Activated CD4-positive, alpha-beta T cell treated with anti-CD3 and anti-CD28 coated beads, Interleukin-2, amount 50 U/mL, for 1 hour (primary cell): ENCODE data around the gene CHST8.

ENCODE experiments used
- DNase-seq: peaks from one replicate; pipeline ENCODE4 v3.0.0-alpha.2; 2020

Gene CHST8

GRCh38 chr19:33620611-33621010, 1.1 kb upstream of the CHST8 start:
- DNase-seq = no peak

GRCh38 chr19:33621065-33621785, 528 bp upstream of the CHST8 start:
- DNase-seq = no peak

DNA sequence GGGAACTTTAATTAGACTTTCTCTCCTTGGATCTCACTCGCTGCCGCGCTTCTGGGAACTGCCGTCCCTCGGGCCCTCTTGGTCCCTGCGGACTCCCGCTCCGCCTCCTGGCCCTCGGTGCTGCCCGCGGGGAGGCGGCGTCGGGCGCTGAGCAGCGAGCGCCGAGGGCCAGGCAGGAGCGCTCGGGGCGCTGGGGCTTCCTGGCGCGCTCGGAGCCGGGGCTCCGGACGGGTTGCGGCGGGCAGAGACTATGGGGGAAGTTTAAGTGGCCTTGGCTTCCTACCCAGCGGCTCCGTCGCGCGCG, 704 bp downstream of the CHST8 start:
- no peak for DNase-seq

- DNase-seq = no peak
Measured at GRCh38 chr19:33622809-33623511, 1.2 kb downstream of the CHST8 start.

DNA sequence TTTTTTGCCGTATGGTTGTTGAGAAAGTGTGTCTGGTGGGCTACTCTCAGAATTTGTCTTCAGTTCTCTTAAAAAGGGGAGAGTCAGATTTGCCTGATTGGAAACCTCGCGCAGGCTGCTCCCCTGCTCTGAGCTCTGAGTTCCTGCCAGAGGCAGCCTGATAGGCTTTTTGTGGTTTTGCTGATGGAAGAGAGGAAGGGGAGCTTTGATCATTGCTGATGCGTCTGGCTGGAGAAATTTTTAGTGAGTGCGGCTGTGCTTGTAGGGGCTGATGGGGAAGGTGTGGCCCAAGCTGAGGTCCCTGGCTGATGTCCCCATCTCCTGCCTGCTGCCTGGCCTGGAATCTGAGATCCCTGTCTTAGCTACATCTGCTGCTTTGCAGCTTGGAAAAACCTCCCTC, 2.8 kb downstream of the CHST8 start:
- no peak for DNase-seq

DNA sequence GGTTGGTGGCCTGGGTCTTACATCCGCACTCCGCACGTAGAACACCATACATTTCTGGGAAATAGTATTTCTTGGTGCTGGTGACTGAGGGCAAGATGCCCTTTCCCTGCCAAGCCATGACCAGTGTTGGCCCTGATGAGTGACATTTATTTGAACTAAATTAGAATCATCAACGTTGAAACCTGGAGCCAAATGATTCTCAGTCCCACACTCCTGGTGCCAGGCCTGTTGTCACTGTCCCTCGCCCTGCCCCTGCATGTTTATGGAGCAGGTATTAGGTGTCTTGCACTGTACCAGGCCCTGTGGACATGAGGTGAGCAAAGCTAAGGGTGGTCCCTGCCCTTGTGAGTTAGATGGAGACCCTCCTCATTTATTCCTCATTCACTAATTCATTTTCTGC, 5.8 kb downstream of the CHST8 start:
- no peak for DNase-seq

GRCh38 chr19:33627962-33628839, 6.4 kb downstream of the CHST8 start:
- no peak for DNase-seq

DNA sequence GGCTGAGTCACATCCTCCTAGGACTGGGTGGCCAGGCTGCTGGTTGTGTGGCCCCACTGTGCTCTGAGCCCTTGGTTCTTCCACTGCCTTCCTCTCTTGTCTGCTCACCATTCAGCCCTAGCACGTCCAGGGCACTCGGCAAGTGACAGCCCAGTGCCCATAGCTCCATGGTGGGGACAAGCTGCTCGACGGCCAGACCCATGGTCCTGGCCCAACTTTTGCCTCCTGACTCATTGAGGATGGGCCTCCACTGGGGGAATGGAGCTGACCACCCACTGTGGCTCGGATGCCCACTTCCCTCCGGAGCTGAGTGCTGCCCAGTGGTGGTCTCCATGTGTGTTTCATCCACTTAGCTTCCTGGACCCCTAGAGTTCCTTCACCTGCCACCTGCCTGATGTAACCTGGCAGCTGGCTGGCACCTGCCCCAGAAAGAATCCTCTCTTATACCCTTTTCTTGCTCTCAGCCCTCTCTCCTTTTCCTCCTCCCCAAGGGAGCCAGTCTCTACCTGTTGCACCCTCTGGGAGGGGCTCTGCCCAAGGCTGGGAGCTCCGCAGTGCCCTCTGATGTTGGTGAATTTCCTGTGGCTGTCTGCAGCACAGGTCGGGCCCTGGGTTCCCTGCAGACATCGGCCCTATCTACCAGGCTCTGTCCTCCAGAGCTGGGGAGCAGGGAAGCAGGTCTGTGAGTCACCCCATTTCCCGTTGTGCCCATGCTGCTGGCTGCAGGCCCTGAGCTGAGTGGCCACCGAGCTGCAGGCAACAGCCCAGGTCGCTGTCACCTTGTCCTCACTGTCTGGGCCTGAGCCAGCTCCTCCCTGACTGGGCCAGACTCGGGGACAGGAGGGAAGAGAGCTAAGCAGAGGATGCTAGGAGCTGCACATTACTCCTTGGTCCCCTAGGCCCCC, 7.4 kb downstream of the CHST8 start:
- DNase-seq = no peak

DNA sequence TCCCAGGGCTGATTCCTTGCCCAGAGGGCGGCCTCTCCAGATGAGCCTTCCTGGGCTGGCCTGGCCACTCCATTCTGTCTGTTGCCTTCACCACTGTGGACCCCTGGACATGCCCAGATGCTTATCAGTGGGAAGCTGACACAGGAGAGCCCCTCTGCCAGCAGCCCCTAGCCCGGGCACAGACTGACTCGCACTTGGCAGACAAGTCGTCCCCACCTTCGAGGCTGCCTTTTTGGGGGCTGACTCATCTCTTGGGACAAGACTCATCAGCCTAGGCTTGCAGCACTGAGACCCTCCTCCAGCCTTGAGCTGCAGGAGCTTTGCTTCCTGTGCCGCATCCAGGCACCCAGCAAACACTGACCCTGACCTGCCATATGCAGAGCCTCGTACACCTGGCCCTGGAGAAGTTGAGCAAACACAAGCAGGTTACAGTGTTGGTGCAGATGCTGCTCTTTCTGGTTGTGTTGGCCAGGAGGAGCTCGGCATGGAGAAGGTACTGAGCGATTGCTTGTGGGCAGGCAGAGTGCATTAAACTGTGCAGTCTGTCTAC, 8.1 kb downstream of the CHST8 start:
- no peak for DNase-seq

GRCh38 chr19:33630880-33631608, 9.3 kb downstream of the CHST8 start:
- DNase-seq = no peak

- DNase-seq = no peak
Measured at GRCh38 chr19:33631609-33631973, 9.8 kb downstream of the CHST8 start.

DNA sequence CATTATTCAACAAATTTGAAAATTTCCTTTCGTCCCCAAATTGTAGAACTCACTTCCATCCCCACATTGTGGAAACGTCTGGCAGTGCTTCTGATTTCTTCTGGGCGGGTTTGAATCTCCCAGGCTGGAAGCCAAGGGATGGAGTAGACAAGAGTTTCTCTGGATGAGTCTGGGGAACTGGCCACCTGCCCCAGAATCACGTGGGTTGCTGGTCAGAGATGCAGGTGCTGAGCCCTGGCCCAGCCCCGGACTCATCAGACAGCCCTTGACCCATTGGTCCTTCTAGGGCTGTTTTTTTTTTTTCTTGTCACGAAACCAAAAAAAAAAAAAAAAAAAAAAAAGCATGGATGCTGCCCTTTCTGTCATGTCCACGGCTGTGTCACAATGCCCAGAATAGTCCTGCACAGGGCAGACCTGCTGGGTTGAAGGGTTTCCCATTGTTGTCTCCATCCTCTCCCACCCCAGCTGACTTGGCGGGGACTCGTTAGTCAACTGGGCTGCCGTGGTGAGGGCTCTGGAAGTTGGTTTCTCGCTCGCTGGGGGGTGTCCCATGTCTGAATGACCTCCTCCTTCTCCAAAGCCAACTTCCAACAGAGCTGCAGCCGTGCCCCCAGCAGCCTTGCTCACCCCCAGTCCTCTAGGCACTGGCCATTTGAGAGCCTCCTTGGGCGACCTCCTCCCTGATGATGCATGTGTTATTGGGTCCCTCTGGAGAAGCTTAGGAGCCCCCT, 12.8 kb downstream of the CHST8 start:
- no peak for DNase-seq

DNA sequence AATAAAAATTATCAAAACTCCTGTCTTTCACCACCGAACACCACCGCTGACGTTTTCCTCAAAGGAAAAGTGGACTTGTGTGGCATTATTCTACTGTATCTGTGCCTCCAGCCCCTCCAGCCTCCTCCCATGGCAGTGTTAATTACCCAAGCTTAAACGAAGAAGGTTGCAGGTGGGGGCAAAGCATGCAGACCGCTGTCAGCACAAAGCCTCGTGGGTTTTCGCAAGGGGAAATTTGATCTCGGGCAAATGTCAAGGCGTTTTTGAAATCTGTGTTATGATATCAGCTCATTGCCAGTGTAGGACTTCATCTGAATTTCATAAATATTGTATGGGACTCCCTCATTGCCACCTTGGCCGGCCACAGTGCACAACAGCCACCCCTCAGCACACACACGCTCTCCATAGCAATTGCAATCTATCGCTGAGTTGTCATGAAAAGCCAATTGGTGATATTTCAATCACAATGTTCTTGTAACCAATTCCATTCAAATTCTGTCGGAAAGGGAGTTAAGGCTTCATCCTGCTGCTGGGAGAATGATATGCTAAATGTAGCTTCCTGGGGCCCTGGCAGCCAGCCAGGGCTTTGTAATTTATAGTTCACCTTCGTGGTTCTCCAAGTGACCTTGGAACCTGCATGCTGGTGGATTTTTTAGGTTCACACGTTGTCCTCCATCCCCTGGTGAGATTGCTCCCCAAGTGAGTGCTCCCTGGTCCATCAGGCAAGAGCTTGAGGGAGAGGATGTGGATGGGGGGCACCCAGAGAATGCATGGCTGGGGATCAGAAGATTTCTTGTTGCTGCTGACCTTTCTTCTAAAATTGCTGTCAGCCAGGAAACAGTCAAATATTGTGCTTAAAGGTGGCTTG, 16.6 kb downstream of the CHST8 start:
- no peak for DNase-seq

DNA sequence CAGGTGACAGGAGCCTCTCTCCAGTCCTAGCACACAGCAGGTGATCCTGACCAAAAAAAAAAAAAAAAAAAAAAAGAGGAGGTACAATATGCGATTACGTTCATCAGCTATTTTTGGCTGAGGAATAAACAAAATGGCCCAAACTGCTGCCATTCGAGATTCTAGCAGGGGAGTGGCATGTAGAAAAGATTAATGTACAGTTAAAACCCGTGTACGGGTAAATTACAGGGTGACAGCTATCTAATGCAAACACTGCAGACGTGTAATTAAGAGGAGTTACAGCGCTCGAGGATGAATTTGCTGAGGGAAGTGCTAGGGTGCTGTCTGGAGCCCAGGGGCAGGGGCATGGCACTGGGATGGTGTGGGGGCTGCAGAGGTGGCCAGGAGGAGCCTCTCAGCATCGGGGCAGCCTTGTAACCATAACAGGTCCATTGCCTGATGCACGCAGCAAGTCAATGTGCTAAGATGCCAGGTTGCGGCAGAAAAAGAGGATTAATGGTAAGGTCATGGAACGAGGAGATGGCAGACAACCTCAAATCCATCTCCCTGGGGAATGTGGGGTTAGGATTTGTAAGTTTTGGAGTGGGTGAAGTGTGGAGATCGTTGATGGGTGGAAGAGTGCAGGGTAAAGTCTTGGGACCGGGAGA, 17.4 kb downstream of the CHST8 start:
- DNase-seq = no peak

- DNase-seq = no peak
Measured at GRCh38 chr19:33640773-33641172, 19.0 kb downstream of the CHST8 start.

DNA sequence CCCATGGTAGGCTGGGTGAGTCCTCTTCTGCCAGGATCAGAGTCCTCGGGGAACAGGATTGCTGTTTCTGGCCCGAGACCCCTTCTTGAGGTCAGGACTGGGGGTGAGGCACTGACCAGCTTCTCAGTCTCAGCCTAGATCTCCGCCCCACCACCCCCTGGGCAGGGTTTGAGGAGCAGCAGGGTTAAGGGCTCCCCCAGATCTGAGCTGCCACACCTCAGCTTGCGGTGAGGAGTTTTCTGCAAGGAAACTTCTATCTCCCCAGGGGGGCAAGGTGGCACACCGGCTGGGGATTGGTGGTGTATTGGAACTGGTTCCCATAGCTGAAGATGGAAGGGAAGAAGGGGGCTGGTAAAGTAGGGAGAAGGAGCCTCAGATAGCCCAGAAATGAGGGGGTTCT, 19.5 kb downstream of the CHST8 start:
- no peak for DNase-seq

DNA sequence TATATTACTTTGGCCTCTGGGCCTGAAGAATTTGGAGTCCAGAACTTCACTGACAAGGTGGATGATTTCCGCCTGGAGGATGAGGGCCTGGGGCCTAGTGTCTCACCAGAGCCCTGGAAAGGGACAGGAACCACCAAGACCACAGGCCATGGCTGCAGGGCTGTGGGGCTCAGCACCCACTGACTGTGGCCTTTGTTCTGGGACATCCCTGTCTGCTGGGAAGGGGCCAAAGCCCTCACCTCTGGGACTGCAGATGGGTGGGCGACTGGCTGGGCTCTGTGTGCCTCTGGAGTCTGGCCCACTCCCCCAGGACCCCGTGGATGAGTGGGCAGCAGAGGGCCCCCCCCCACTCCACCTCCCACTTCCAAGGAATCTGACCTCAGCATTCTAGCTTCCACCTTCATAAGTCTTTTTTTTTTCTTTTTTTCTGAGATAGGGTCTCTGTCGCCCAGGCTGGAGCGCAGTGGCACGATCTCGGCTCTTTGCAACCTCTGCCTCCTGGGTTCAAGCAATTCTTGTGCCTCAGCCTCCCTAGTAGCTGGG, 20.3 kb downstream of the CHST8 start:
- no peak for DNase-seq

GRCh38 chr19:33644284-33644836, 22.6 kb downstream of the CHST8 start:
- DNase-seq = no peak

DNA sequence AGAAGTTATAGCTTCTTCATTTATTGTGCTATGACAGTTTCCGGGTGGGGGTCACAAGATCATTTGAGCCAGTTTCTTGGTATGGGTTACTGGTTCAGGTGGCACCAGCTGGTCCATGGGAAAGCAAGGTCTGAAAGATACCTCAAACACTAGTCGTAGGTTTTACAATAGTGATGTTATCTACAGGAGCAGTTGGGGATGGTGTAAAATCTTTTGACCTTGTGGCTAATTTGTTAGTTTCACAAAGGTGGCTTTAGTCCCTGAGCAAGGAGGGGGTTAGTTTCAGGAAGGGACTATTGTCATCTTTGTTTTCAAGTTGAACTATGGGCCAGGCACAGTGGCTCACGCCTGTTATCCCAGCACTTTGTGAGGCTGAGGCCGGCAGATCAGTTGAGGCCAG, 24.6 kb downstream of the CHST8 start:
- DNase-seq = no peak
